Measurements from ENCODE around the gene HSP90AA1. TPM values are rescaled to one million over a fixed set of nuclear protein-coding genes. Genes with fewer than 3 reads are reported as not detected.

HSP90AA1 gene
- total RNA-seq, 2 experiments from 2014 or later: 451 to 462 TPM

GRCh38 chr14:102055181-102055901 lies 31.5 kb downstream of the HSP90AA1 start:
- no peak for ATAC-seq (ENCODE audit: poor library complexity)

GRCh38 chr14:102052522-102052921 lies 34.3 kb downstream of the HSP90AA1 start:
- Histone ChIP-seq H3K4me1 (ENCODE audit: insufficient read depth, low read length) (peaks cover 3% of the 10 kb centered on the region), H3K36me3 (ENCODE audit: insufficient read depth, low read length) (peaks cover 44% of the 10 kb centered on the region), H3K4me3 (ENCODE audit: low read length) (no peak overlapping the region), H3K27me3 (ENCODE audit: control insufficient read depth in 1 of 2, insufficient read depth in 2 of 2, low read length in 2 of 2) (no peaks in the 10 kb centered on the region), H3K9me3 (ENCODE audit: control insufficient read depth in 1 of 2, insufficient read depth in 1 of 2, low read length in 2 of 2) (no peaks in the 10 kb centered on the region), H3K27ac (ENCODE audit: low read depth in 1 of 2, low read length in 2 of 2) (no peak overlapping the region)
- H3K4me1 Mint-ChIP-seq (ENCODE audit: low read depth): no peaks in the 10 kb centered on the region
- DNase-seq (no peak), ATAC-seq (ENCODE audit: poor library complexity) (no peak)
- H3K36me3 Mint-ChIP-seq (ENCODE audit: low read depth): peaks cover 61% of the 10 kb centered on the region
- POLR2A ChIA-PET: no interaction called here
- H3K4me3 Mint-ChIP-seq: no peak overlapping the region
- intact Hi-C loops (cut with DNase I, micrococcal nuclease): no loop called here
- no peaks in the 10 kb centered on the region for H3K9me3 Mint-ChIP-seq
- no peaks in the 10 kb centered on the region for H3K27me3 Mint-ChIP-seq
- TF ChIP-seq CTCF (IDR thresholded peaks at IDR 0.05): no peak
- peak overlapping the region; percentile 20 for H3K27ac Mint-ChIP-seq
- CTCF ChIA-PET: interaction anchor here (1.9 kb wide), 1 partner anchor 44 kb away, joined by 6 read pairs; no protein-coding TSS in a partner anchor

More at GRCh38 chr14:102055181-102055901, 31.5 kb downstream of the HSP90AA1 start:
- Mint-ChIP-seq H3K4me3 (no peak overlapping the region), H3K9me3 (no peaks in the 10 kb centered on the region), H3K36me3 (ENCODE audit: low read depth) (peaks cover 34% of the 10 kb centered on the region), H3K4me1 (ENCODE audit: low read depth) (no peaks in the 10 kb centered on the region), H3K27ac (peak overlapping the region; percentile 22), H3K27me3 (no peaks in the 10 kb centered on the region)
- intact Hi-C loops (cut with DNase I, micrococcal nuclease): no loop called here
- Histone ChIP-seq H3K27ac (ENCODE audit: low read depth in 1 of 2, low read length in 2 of 2) (no peak overlapping the region), H3K36me3 (ENCODE audit: insufficient read depth, low read length) (peaks cover 16% of the 10 kb centered on the region), H3K9me3 (ENCODE audit: control insufficient read depth in 1 of 2, insufficient read depth in 1 of 2, low read length in 2 of 2) (no peaks in the 10 kb centered on the region), H3K4me1 (ENCODE audit: insufficient read depth, low read length) (peaks cover 6% of the 10 kb centered on the region), H3K4me3 (ENCODE audit: low read length) (no peak overlapping the region), H3K27me3 (ENCODE audit: control insufficient read depth in 1 of 2, insufficient read depth in 2 of 2, low read length in 2 of 2) (no peaks in the 10 kb centered on the region)
- CTCF ChIA-PET: no interaction called here
- POLR2A ChIA-PET: no interaction called here
- TF ChIP-seq CTCF (IDR thresholded peaks at IDR 0.05): no peak
- DNase-seq: no peak

GRCh38 chr14:102050625-102051024 lies 36.2 kb downstream of the HSP90AA1 start:
- H3K4me3 ChIP-seq (ENCODE audit: low read length): no peak overlapping the region
- no peaks in the 10 kb centered on the region for H3K27me3 Mint-ChIP-seq
- H3K36me3 Mint-ChIP-seq (ENCODE audit: low read depth): peaks cover 76% of the 10 kb centered on the region
- H3K36me3 ChIP-seq (ENCODE audit: insufficient read depth, low read length): peaks cover 51% of the 10 kb centered on the region
- H3K27ac ChIP-seq (ENCODE audit: low read depth in 1 of 2, low read length in 2 of 2): no peak overlapping the region
- POLR2A ChIA-PET: interaction anchor here (0.6 to 0.9 kb wide), 2 partner anchors 36 to 42 kb away, joined by 3 read pairs; no protein-coding TSS in a partner anchor
- CTCF ChIA-PET: no interaction called here
- no peaks in the 10 kb centered on the region for H3K4me1 Mint-ChIP-seq (ENCODE audit: low read depth)
- H3K27me3 ChIP-seq (ENCODE audit: control insufficient read depth in 1 of 2, insufficient read depth in 2 of 2, low read length in 2 of 2): no peaks in the 10 kb centered on the region
- TF ChIP-seq CTCF (IDR thresholded peaks at IDR 0.05): no peak
- H3K27ac Mint-ChIP-seq: no peak overlapping the region
- ATAC-seq (ENCODE audit: poor library complexity) (no peak), DNase-seq (no peak)
- H3K4me3 Mint-ChIP-seq: no peak overlapping the region
- intact Hi-C loops (cut with DNase I, micrococcal nuclease): no loop called here
- no peaks in the 10 kb centered on the region for H3K9me3 Mint-ChIP-seq
- H3K4me1 ChIP-seq (ENCODE audit: insufficient read depth, low read length): no peaks in the 10 kb centered on the region
- no peaks in the 10 kb centered on the region for H3K9me3 ChIP-seq (ENCODE audit: control insufficient read depth in 1 of 2, insufficient read depth in 1 of 2, low read length in 2 of 2)

All from CD4-positive, alpha-beta T cell (primary cell).